Raji (cell line): Measurements from ENCODE around the gene MYCBP.

ENCODE experiments used
- POLR2A ChIP-seq: IDR thresholded peaks from 2 replicates; pipeline ENCODE4 v1.6.1; 2011; ENCODE audit warnings: low read depth, low read length, control low read depth; ENCODE audit not compliant: insufficient read depth

The MYCBP gene, protein sequence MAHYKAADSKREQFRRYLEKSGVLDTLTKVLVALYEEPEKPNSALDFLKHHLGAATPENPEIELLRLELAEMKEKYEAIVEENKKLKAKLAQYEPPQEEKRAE

DNA sequence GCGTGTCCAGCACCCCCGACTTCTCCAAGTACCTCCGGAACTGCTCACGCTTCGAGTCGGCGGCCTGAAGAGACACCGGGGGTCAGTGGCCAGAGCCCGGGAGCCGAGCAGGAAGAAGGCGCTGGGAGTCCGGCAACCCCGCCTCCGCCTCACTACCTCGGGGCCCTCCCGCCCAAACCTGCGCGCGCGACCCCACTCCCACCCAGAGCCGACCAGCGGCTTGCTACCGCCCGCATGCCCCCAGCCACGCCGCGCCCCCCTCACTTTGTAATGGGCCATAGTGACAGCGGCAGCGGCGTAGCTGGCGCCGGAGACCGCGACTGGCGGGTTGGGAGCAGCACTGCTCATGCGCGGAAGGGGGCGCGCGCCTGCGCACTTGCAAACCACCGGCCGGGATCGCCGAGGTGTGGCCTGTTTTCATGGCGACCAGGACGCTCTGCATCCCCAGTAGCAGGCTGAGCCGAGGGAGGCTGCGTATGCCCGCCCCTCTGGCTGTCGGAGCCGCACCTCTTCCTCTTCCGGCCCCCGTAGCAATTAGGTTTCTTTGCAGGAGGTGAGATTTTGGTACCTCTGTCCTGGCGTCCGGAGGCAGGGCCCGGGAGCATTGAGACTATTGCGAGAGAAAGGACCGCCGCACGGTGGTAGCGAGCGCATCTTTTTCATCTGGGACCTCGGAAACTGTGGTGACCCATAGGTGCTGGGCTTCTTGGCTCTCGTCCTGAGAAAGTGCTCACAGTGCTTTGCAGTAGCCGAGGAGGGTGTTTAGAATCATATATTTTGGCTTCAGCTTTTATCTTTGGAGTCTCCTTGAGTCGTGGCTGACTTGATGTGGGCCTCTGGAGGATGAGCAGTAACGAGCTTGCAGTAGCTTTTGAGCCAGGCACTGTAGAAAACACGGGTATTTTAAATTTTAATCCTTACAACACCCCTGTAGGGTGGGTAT is at the start of gene MYCBP:
Gene MYCBP (minus strand): TSS at position 322 of the 943 bp plus-strand sequence. CDS start 43 bp downstream, at position 279.
- TF ChIP-seq POLR2A: peak; percentile 81

DNA sequence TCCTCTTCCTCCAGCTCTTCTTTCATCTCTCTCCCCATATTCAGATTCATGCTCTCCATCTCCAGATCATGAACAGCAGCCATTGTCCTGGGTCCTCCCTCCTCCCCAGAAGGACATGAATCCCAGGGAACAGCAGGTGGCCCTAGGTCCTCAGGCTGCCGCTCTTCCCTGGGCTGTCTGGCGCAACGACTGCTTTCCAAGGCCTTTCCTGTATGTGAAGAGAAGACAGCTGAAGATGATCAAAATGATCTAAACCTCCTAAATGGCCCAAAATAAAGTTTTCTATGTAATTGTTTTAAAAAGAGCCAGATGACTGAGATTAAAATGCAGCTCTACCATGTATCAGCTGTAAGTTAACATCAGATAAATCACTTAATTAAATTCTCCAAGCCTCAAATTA is 46.0 kb upstream of the MYCBP start:
- no peak for TF ChIP-seq POLR2A

DNA sequence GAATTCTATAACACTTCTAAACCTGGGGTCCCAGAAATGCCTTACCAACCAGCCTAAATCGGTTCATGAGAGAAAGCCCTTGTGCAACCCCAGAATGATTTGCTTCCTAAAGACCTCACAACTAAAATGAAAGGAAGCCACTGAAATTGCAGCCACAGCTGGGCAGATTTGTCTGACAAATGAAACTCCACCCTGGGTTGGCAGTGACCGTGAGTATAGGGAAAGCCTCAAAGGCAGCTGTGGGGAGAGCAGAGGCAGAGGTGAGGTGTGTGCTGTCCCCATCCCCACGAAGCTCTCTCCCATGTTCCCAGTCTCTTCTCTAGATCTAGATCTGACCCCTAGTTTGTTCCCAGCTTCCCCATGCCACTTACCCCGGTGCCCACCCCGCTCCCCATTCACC is 45.4 kb upstream of the MYCBP start:
- TF ChIP-seq POLR2A: no peak

- TF ChIP-seq POLR2A: no peak
These were observed 44.6 kb upstream of the MYCBP start for GRCh38 chr1:38917772-38918171.

- no peak for TF ChIP-seq POLR2A
These were observed 44.2 kb upstream of the MYCBP start for GRCh38 chr1:38917337-38917736.

- TF ChIP-seq POLR2A: no peak
These were observed 42.3 kb upstream of the MYCBP start for GRCh38 chr1:38915352-38915948.

DNA sequence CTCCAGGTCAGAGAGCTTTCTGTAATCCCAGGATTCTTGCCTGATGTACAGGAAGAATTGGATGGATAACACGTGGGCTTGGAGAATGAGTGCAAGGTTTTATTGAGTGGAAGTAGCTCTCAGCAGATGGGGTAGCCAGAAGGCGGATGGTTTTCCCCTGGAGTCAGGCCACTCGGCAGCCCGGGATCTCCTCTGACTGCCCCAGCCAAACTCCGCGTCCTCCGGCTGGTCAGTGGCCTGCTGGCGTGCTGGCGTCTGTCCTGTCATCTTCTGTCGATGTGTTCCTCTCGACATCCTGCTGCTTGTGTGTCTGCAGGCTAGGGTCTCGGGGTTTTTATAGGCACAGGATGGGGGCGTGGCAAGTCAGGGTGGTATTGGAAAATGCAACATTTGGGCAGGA is 35.7 kb upstream of the MYCBP start:
- TF ChIP-seq POLR2A: no peak

DNA sequence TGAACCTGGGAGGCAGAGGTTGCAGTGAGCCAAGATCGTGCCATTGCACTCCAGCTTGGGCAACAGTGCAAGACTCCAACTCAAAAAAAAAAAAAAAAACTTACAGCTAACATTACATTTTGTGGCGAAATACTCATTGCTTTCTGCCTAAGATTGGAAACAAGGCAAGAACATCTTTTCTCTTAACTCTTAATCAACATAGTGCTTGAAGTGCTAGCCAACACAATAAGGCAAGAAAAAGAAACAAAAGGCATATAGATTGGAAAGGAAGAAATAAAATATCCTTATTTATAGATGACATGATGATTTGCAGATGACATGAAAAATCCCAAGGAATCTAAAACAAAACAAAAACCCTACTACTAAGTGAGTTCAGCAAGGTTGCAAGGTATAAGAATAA is 32.8 kb upstream of the MYCBP start:
- TF ChIP-seq POLR2A: no peak

GRCh38 chr1:38899560-38899959 is 26.4 kb upstream of the MYCBP start:
- TF ChIP-seq POLR2A: no peak

DNA sequence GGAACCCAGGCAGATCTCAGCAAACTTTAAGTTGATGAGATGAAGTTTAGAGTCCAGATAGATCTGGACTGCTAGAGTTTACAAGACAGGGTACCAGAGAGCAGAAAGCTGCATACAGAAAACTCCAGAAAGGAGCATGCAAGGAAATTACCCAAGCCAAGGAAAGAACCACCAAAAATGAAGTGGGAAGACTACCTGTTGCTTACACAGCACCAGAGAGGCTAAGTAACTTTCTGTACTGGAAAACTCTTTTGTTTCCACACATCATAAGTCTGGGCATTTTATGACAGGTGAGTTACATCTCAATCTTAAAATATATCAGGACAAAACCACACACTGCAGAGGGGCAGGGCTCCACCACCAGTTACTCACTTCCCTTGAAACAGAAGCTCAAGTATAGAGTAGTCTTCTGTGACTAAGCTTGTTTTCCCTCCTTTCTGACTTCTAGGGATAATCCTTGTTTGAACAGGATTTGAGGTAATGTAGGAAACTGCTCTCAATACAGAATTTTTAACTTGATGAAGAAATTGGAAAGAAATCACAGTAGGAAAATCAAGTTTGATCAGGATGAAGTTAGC is 25.6 kb upstream of the MYCBP start:
- TF ChIP-seq POLR2A: no peak

DNA sequence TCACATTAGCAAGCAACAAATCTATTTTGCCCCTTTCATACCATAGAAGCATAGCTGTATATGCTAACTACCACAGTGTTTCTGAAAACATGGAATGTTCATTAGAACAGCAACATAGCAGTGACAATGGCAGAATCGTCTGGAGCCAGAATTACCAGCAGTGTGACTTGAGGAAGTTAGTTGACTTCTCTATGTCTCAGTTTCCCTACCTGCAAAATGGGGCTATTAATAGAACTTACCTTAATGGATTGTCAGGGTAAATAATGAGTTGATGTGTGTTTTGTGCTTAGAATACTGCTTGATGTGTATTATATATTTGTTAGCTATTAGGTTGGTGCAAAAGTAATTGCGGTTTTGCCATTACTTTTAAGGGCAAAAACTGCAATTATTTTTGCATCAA is 23.0 kb upstream of the MYCBP start:
- TF ChIP-seq POLR2A: no peak

GRCh38 chr1:38892976-38893375 is 19.8 kb upstream of the MYCBP start:
- no peak for TF ChIP-seq POLR2A

DNA sequence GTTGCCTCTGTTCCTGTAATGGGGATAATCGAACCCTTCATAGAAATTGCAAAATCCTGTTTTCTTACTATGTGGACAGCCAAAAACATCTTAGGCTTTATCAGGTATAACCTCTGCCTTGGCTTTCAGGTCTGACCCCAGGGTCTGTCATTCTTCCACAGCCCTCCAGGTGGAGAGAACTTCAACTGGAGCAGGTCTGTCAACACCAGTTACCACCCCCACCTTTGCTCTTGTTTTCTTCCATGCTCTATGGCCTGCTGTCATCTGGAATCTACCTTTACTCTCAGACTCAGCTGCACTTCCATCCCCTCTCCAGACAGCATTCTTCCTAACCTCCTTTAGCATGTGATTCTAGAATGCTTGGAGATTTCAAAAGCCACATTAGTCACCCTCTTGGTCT is 18.6 kb upstream of the MYCBP start:
- TF ChIP-seq POLR2A: no peak

GRCh38 chr1:38889589-38889988 is 16.4 kb upstream of the MYCBP start:
- TF ChIP-seq POLR2A: no peak

GRCh38 chr1:38888423-38889333 is 15.5 kb upstream of the MYCBP start:
- no peak for TF ChIP-seq POLR2A
